SK-N-SH treated with all-trans-retinoic acid at 6 μM for 48 hours (cell line): Measurements from ENCODE around the gene PRKG1.

Source experiments
- ATAC-seq: fragments of 200-7000 bp; cut with Tn5 transposase; 3 replicates; pipeline ENCODE4 v1.9.1; 2020; ENCODE audit warnings: mild to moderate bottlenecking, moderate library complexity
- ARNTL ChIP-seq: fragments of 450-650 bp; formaldehyde crosslinking; IDR thresholded peaks from 2 replicates; pipeline ENCODE4 v1.5.0; 2020; ENCODE audit warnings: low read depth, mild to moderate bottlenecking, moderate library complexity, borderline replicate concordance
- BACH2 ChIP-seq: fragments of 250-450 bp; sonication (Bioruptor Pico); IDR thresholded peaks from 2 replicates; pipeline ENCODE4 v1.9.0; 2021; ENCODE audit warnings: mild to moderate bottlenecking, borderline replicate concordance
- CSDC2 ChIP-seq: fragments of 250-450 bp; sonication (Bioruptor Pico); IDR thresholded peaks from 2 replicates; pipeline ENCODE4 v1.5.0; 2020; ENCODE audit warnings: mild to moderate bottlenecking, moderate library complexity
- ESRRG ChIP-seq: fragments of 250-450 bp; sonication (Bioruptor Pico); IDR thresholded peaks from 2 replicates; pipeline ENCODE4 v1.6.1; 2021; ENCODE audit warnings: mild to moderate bottlenecking
- GLIS3 ChIP-seq: fragments of 250-450 bp; sonication (Bioruptor Pico); IDR thresholded peaks from 2 replicates; pipeline ENCODE4 v1.5.0; 2020; ENCODE audit warnings: mild to moderate bottlenecking, moderate library complexity
- ISL1 ChIP-seq: fragments of 250-450 bp; sonication (Bioruptor Pico); IDR thresholded peaks from 2 replicates; pipeline ENCODE4 v2.1.2; 2022; ENCODE audit warnings: mild to moderate bottlenecking, moderate library complexity
- OSR1 ChIP-seq: fragments of 250-450 bp; sonication (Bioruptor Pico); IDR thresholded peaks from 2 replicates; pipeline ENCODE4 v1.8.0; 2022; ENCODE audit warnings: moderate library complexity, mild to moderate bottlenecking, inconsistent platforms
- PPARA ChIP-seq: fragments of 250-450 bp; sonication (Bioruptor Pico); IDR thresholded peaks from 2 replicates; pipeline ENCODE4 v1.5.0; 2020; ENCODE audit warnings: mild to moderate bottlenecking, borderline replicate concordance
- RARB ChIP-seq: fragments of 250-450 bp; sonication (Bioruptor Pico); IDR thresholded peaks from 2 replicates; pipeline ENCODE4 v1.8.0; 2021; ENCODE audit warnings: mild to moderate bottlenecking, moderate library complexity
- SNAI2 ChIP-seq: fragments of 250-450 bp; sonication (Bioruptor Pico); IDR thresholded peaks from 2 replicates; pipeline ENCODE4 v1.5.0; 2020; ENCODE audit warnings: mild to moderate bottlenecking, moderate library complexity
- TCF4 ChIP-seq: fragments of 250-450 bp; sonication (Bioruptor Pico); IDR thresholded peaks from 2 replicates; pipeline ENCODE4 v1.8.0; 2021; ENCODE audit warnings: mild to moderate bottlenecking, moderate library complexity, borderline replicate concordance
- TOX ChIP-seq: fragments of 250-450 bp; sonication (Bioruptor Pico); IDR thresholded peaks from 2 replicates; pipeline ENCODE4 v1.8.0; 2021; ENCODE audit warnings: mild to moderate bottlenecking, moderate library complexity, borderline replicate concordance
- ZC3H10 ChIP-seq: fragments of 250-450 bp; sonication (Bioruptor Pico); IDR thresholded peaks from 2 replicates; pipeline ENCODE4 v1.5.1; 2021; ENCODE audit warnings: mild to moderate bottlenecking, moderate library complexity
- ZFP3 ChIP-seq: fragments of 250-450 bp; sonication (Bioruptor Pico); IDR thresholded peaks from 2 replicates; pipeline ENCODE4 v1.5.0; 2020; ENCODE audit warnings: mild to moderate bottlenecking, moderate library complexity
- ZNF565 ChIP-seq: fragments of 450-650 bp; formaldehyde crosslinking; conservative IDR thresholded peaks from 2 replicates; pipeline ENCODE4 v1.5.0; 2020; ENCODE audit warnings: low read depth, mild to moderate bottlenecking, moderate library complexity
- ZNF70 ChIP-seq: fragments of 450-650 bp; formaldehyde crosslinking; IDR thresholded peaks from 2 replicates; pipeline ENCODE4 v1.5.0; 2020; ENCODE audit warnings: mild to moderate bottlenecking, moderate library complexity
- ZNF8 ChIP-seq: fragments of 450-650 bp; formaldehyde crosslinking; IDR thresholded peaks from 2 replicates; pipeline ENCODE4 v1.5.0; 2020; ENCODE audit warnings: mild to moderate bottlenecking, moderate library complexity
- TF ChIP-seq, protein P1 (sequence below): fragments of 250-450 bp; sonication (Bioruptor Pico); IDR thresholded peaks from 2 replicates; pipeline ENCODE4 v1.8.0; 2020; ENCODE audit warnings: mild to moderate bottlenecking, moderate library complexity, borderline replicate concordance
- TF ChIP-seq, protein P2 (sequence below): fragments of 250-450 bp; sonication (Bioruptor Pico); IDR thresholded peaks from 2 replicates; pipeline ENCODE4 v1.5.0; 2020; ENCODE audit warnings: mild to moderate bottlenecking, moderate library complexity
- TF ChIP-seq, protein P3 (sequence below): fragments of 250-450 bp; sonication (Bioruptor Pico); IDR thresholded peaks from 2 replicates; pipeline ENCODE4 v1.5.1; 2021; ENCODE audit warnings: mild to moderate bottlenecking, moderate library complexity

Gene PRKG1

DNA sequence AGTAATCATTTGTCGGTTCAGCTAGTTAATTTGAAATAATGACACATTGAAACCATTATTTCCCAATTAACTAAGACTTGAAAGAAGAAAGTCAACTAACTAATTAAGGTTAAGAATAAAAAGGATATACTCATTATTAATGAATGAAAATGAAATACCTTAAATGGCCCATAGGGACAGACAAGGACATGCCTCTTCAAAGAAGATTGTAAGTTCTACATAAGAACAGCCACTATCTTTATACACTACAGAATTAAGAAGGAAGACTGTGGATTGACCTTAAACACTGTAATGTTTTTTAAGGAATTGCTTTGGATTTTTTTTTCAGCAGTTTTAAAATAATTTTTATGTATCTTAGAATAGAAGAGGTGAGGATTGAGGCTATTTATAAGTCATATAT lies 564.5 kb downstream of the PRKG1 start:
- ATAC-seq: no peak
- TF ChIP-seq ZNF70 (CRISPR knock-in tag): no peak
- TF ChIP-seq SNAI2 (CRISPR knock-in tag): no peak
- TF ChIP-seq, protein P1, sequence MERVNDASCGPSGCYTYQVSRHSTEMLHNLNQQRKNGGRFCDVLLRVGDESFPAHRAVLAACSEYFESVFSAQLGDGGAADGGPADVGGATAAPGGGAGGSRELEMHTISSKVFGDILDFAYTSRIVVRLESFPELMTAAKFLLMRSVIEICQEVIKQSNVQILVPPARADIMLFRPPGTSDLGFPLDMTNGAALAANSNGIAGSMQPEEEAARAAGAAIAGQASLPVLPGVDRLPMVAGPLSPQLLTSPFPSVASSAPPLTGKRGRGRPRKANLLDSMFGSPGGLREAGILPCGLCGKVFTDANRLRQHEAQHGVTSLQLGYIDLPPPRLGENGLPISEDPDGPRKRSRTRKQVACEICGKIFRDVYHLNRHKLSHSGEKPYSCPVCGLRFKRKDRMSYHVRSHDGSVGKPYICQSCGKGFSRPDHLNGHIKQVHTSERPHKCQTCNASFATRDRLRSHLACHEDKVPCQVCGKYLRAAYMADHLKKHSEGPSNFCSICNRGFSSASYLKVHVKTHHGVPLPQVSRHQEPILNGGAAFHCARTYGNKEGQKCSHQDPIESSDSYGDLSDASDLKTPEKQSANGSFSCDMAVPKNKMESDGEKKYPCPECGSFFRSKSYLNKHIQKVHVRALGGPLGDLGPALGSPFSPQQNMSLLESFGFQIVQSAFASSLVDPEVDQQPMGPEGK (CRISPR knock-in tag): no peak
- TF ChIP-seq ISL1: no peak
- no peak for TF ChIP-seq CSDC2 (CRISPR knock-in tag)
- TF ChIP-seq, protein P2, sequence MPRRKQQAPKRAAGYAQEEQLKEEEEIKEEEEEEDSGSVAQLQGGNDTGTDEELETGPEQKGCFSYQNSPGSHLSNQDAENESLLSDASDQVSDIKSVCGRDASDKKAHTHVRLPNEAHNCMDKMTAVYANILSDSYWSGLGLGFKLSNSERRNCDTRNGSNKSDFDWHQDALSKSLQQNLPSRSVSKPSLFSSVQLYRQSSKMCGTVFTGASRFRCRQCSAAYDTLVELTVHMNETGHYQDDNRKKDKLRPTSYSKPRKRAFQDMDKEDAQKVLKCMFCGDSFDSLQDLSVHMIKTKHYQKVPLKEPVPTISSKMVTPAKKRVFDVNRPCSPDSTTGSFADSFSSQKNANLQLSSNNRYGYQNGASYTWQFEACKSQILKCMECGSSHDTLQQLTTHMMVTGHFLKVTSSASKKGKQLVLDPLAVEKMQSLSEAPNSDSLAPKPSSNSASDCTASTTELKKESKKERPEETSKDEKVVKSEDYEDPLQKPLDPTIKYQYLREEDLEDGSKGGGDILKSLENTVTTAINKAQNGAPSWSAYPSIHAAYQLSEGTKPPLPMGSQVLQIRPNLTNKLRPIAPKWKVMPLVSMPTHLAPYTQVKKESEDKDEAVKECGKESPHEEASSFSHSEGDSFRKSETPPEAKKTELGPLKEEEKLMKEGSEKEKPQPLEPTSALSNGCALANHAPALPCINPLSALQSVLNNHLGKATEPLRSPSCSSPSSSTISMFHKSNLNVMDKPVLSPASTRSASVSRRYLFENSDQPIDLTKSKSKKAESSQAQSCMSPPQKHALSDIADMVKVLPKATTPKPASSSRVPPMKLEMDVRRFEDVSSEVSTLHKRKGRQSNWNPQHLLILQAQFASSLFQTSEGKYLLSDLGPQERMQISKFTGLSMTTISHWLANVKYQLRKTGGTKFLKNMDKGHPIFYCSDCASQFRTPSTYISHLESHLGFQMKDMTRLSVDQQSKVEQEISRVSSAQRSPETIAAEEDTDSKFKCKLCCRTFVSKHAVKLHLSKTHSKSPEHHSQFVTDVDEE (CRISPR knock-in tag): no peak
- no peak for TF ChIP-seq ZNF565 (CRISPR knock-in tag)
- TF ChIP-seq, all 23 proteins: peak for 0

DNA sequence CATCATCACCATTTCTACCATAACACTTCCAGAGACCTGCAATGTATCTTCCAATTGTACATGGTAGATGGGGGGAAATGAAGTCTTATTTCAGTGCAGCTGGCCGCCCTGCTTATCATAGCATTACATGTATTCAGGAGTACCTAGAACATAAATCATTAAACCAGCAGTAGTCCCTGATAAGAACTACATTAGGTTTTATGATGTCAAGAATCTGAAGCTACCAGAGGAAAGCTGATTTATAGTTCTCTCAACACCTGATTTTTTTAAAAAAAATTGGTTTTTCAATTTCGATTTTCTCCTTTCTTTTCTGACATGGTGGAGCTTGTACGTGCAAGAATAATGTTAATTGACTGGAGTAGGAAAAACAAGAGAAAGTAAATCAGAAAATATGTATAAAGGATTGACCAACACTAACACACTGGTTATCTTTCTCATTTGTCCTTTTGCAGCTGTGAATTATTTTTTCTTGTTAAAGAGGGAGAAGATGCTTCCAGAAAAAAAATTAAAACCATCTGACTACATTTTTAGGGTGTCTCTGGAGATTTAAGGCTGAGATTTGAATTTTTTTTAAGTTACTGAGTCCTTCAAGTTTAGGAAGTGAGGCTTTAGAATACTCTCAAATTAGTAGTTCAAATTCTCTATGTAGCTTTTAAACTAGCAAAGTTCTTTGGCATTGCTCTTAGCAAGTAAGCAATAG lies 566.0 kb downstream of the PRKG1 start:
- ATAC-seq: no peak

More for the DNA sequence above, 566.0 kb downstream of the PRKG1 start:
- TF ChIP-seq CSDC2 (CRISPR knock-in tag) (no peak), ISL1 (no peak), ZC3H10 (CRISPR knock-in tag) (no peak), GLIS3 (CRISPR knock-in tag) (no peak), BACH2 (no peak), ZNF565 (CRISPR knock-in tag) (no peak), ARNTL (CRISPR knock-in tag) (no peak), ZFP3 (no peak), ESRRG (CRISPR knock-in tag) (no peak), PPARA (CRISPR knock-in tag) (no peak), TCF4 (no peak), TOX (no peak), ZNF8 (no peak), RARB (CRISPR knock-in tag) (no peak), SNAI2 (CRISPR knock-in tag) (no peak), OSR1 (CRISPR knock-in tag) (no peak)
- TF ChIP-seq, protein P3, sequence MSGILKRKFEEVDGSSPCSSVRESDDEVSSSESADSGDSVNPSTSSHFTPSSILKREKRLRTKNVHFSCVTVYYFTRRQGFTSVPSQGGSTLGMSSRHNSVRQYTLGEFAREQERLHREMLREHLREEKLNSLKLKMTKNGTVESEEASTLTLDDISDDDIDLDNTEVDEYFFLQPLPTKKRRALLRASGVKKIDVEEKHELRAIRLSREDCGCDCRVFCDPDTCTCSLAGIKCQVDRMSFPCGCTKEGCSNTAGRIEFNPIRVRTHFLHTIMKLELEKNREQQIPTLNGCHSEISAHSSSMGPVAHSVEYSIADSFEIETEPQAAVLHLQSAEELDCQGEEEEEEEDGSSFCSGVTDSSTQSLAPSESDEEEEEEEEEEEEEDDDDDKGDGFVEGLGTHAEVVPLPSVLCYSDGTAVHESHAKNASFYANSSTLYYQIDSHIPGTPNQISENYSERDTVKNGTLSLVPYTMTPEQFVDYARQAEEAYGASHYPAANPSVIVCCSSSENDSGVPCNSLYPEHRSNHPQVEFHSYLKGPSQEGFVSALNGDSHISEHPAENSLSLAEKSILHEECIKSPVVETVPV: no peak
- TF ChIP-seq, protein P2 (CRISPR knock-in tag): no peak
- TF ChIP-seq, protein P1 (CRISPR knock-in tag): no peak
